ENCODE results near the gene NPVF. TPM values are rescaled to one million over a fixed set of nuclear protein-coding genes. Genes with fewer than 3 reads are reported as not detected.

The NPVF gene, protein sequence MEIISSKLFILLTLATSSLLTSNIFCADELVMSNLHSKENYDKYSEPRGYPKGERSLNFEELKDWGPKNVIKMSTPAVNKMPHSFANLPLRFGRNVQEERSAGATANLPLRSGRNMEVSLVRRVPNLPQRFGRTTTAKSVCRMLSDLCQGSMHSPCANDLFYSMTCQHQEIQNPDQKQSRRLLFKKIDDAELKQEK
- total RNA-seq (2012; rRNA removed) (not detected in 2 replicates), polyA plus RNA-seq (2012; rRNA removed) (not detected in 2 replicates), Bru-seq, nascent RNA (not detected), BruChase-seq, experiment 1, labeled RNA remaining after a 6-hour chase (not detected), BruChase-seq, experiment 2, labeled RNA remaining after a 2-hour chase (not detected)
- polyA plus RNA-seq (2012; cell fraction: cytosol; rRNA removed), result not detected in 2 replicates
- polyA plus RNA-seq (2012; cell fraction: nucleus; rRNA removed; ENCODE audit: low replicate concordance), result not detected in 2 replicates
- long read RNA-seq, result 0 reads

DNA sequence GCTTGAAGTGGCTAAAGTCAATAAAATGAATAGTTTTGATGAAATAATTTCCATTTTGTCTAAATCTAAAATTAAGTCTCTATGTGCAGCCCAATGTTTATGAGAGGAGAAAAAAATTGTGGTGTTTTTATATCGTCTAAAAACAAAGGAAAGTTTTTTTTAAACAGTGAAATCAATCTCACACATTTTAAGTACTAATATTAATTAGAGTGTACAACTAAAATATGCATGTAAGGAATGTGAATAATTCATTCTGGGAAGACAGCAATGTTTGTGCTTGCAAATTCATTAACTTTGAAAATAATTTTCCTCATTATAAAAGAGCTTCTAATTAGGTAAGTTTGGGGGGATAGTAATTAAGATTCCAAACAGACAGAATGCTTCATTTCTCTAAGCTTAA lies at the start of gene NPVF:
Gene NPVF, minus strand, starts transcription at position 101 of the 400 bp plus-strand sequence. Its CDS starts 47 bp downstream, at position 54.
- no peak within 1 kb of the TSS for H4K91ac ChIP-seq (ENCODE audit: insufficient read depth, low read depth, low read length)
- H3K4me3 ChIP-seq (ENCODE audit: insufficient read depth, low read depth, low read length), result no peak within 1 kb of the TSS
- no peak within 1 kb of the TSS for H2AK5ac ChIP-seq (ENCODE audit: low read depth, low read length)
- intact Hi-C loops (cut with micrococcal nuclease) (no loop called here), in situ Hi-C loops (cut with MboI; ENCODE audit: low sequenced_read_pairs) (no loop called here), dilution Hi-C loops (cut with HindIII; ENCODE audit: low sequenced_read_pairs, unreplicated experiment) (no loop called here)
- no peaks in the 10 kb centered on the region for H4K20me1 ChIP-seq (ENCODE audit: insufficient read depth, low read length)
- H2BK15ac ChIP-seq (ENCODE audit: low read depth, low read length), result no peak within 1 kb of the TSS
- H3K27ac ChIP-seq (ENCODE audit: insufficient read depth, low read length), result no peak within 1 kb of the TSS
- CTCF ChIA-PET, result interaction anchor here (0.5 kb wide), 1 partner anchor 427 kb away, joined by 3 read pairs; no protein-coding TSS in a partner anchor
- H3K14ac ChIP-seq (replicated peaks; ENCODE audit: low read depth, low read length), result no peak within 1 kb of the TSS
- no peaks in the 10 kb centered on the region for H3K9me3 ChIP-seq (ENCODE audit: control insufficient read depth, insufficient read depth, low read length)
- no peak within 1 kb of the TSS for H2AK9ac ChIP-seq (replicated peaks; ENCODE audit: low read depth, low read length, poor library complexity)
- BruUV-seq (replicated peaks), result no TSS peak
- no CpG with 5 or more reads among the region's 1 CpG for WGBS, 2 experiments (ENCODE audit: extremely low coverage in 2 of 2, insufficient read length in 1 of 2)
- peaks cover 3% of the 10 kb centered on the region for H3K27me3 ChIP-seq (ENCODE audit: control insufficient read depth, insufficient read depth, low read length)
- no peak within 1 kb of the TSS for H2AFZ ChIP-seq (replicated peaks; ENCODE audit: low read length, poor library complexity)
- H3K4me1 ChIP-seq (ENCODE audit: control insufficient read depth, insufficient read depth, low read length), result no peaks in the 10 kb centered on the region
- H3K56ac ChIP-seq (ENCODE audit: extremely low read depth, insufficient read depth, low read length), result no peak within 1 kb of the TSS
- ATAC-seq (ENCODE audit: low read depth) (no peak), DNase-seq (no peak)
- no peak within 1 kb of the TSS for H3K9ac ChIP-seq (ENCODE audit: low read depth, low read length)
- no peak within 1 kb of the TSS for H3K23ac ChIP-seq (ENCODE audit: low read depth, low read length)
- no peaks in the 10 kb centered on the region for H3K79me1 ChIP-seq (ENCODE audit: low read depth in 1 of 2, low read length in 2 of 2)
- H3K4ac ChIP-seq (ENCODE audit: low read depth, low read length), result no peak within 1 kb of the TSS
- H4K8ac ChIP-seq (ENCODE audit: low read depth in 2 of 2, low read length in 2 of 2), result no peak within 1 kb of the TSS
- H3K9me1 ChIP-seq (ENCODE audit: insufficient read depth, low read length), result no peaks in the 10 kb centered on the region
- no peaks in the 10 kb centered on the region for H3K36me3 ChIP-seq (ENCODE audit: control insufficient read depth, insufficient read depth, low read length)
- no peak within 1 kb of the TSS for H2BK120ac ChIP-seq (ENCODE audit: low read depth, low read length)
- no peak within 1 kb of the TSS for H3K18ac ChIP-seq (ENCODE audit: low read depth, low read length)
- H2BK5ac ChIP-seq (ENCODE audit: low read depth, low read length, poor library complexity, severe bottlenecking), result no peak within 1 kb of the TSS
- H4K5ac ChIP-seq (ENCODE audit: low read depth, low read length), result no peak within 1 kb of the TSS
- H3K4me2 ChIP-seq (ENCODE audit: low read depth, low read length), result no peak within 1 kb of the TSS
- POLR2A ChIA-PET (ENCODE audit: unreplicated experiment), result no interaction called here
- H2BK20ac ChIP-seq (ENCODE audit: low read depth, low read length), result no peak within 1 kb of the TSS
- TF ChIP-seq, protein P1, sequence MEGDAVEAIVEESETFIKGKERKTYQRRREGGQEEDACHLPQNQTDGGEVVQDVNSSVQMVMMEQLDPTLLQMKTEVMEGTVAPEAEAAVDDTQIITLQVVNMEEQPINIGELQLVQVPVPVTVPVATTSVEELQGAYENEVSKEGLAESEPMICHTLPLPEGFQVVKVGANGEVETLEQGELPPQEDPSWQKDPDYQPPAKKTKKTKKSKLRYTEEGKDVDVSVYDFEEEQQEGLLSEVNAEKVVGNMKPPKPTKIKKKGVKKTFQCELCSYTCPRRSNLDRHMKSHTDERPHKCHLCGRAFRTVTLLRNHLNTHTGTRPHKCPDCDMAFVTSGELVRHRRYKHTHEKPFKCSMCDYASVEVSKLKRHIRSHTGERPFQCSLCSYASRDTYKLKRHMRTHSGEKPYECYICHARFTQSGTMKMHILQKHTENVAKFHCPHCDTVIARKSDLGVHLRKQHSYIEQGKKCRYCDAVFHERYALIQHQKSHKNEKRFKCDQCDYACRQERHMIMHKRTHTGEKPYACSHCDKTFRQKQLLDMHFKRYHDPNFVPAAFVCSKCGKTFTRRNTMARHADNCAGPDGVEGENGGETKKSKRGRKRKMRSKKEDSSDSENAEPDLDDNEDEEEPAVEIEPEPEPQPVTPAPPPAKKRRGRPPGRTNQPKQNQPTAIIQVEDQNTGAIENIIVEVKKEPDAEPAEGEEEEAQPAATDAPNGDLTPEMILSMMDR (conservative IDR thresholded peaks at IDR 0.05; ENCODE audit: low read depth, low read length), result no peak
- TF ChIP-seq FOS (IDR thresholded peaks at IDR 0.05; ENCODE audit: low read depth, low read length) (no peak), MAZ (IDR thresholded peaks at IDR 0.05; ENCODE audit: borderline replicate concordance, low read depth, low read length) (no peak), SMC3 (IDR thresholded peaks at IDR 0.05; ENCODE audit: low read depth, low read length) (no peak), MXI1 (IDR thresholded peaks at IDR 0.05; ENCODE audit: borderline replicate concordance, low read depth, low read length) (no peak), CEBPB (IDR thresholded peaks at IDR 0.05; ENCODE audit: low read depth, low read length) (no peak), BHLHE40 (IDR thresholded peaks at IDR 0.05; ENCODE audit: low read depth, low read length) (no peak), CHD1 (IDR thresholded peaks at IDR 0.05; ENCODE audit: low read depth, low read length) (no peak), POLR2A (IDR thresholded peaks at IDR 0.05; ENCODE audit: low read depth, low read length) (no peak), RAD21 (IDR thresholded peaks at IDR 0.05; ENCODE audit: low read length) (no peak), RFX5 (IDR thresholded peaks at IDR 0.05; ENCODE audit: low read depth, low read length) (no peak), NFE2L2 (IDR thresholded peaks at IDR 0.05; ENCODE audit: low read depth, low read length) (no peak), MAFK (IDR thresholded peaks at IDR 0.05; ENCODE audit: low read depth, low read length) (no peak)
- TF ChIP-seq, protein P2, sequence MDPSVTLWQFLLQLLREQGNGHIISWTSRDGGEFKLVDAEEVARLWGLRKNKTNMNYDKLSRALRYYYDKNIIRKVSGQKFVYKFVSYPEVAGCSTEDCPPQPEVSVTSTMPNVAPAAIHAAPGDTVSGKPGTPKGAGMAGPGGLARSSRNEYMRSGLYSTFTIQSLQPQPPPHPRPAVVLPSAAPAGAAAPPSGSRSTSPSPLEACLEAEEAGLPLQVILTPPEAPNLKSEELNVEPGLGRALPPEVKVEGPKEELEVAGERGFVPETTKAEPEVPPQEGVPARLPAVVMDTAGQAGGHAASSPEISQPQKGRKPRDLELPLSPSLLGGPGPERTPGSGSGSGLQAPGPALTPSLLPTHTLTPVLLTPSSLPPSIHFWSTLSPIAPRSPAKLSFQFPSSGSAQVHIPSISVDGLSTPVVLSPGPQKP (IDR thresholded peaks at IDR 0.05; ENCODE audit: borderline replicate concordance, low read depth, low read length), result no peak
- TF ChIP-seq, protein P3, sequence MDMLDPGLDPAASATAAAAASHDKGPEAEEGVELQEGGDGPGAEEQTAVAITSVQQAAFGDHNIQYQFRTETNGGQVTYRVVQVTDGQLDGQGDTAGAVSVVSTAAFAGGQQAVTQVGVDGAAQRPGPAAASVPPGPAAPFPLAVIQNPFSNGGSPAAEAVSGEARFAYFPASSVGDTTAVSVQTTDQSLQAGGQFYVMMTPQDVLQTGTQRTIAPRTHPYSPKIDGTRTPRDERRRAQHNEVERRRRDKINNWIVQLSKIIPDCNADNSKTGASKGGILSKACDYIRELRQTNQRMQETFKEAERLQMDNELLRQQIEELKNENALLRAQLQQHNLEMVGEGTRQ (IDR thresholded peaks at IDR 0.05; ENCODE audit: low read depth, low read length), result no peak

Data from IMR-90 (cell line).